NCI-H128 (cell line): Measurements from ENCODE around the gene CES2.

Experiments used
- DNase-seq: peaks from one replicate; lab custom pipeline; 2025; ENCODE audit not compliant: unreplicated experiment; lab: John Stamatoyannopoulos, UW

CES2 gene

DNA sequence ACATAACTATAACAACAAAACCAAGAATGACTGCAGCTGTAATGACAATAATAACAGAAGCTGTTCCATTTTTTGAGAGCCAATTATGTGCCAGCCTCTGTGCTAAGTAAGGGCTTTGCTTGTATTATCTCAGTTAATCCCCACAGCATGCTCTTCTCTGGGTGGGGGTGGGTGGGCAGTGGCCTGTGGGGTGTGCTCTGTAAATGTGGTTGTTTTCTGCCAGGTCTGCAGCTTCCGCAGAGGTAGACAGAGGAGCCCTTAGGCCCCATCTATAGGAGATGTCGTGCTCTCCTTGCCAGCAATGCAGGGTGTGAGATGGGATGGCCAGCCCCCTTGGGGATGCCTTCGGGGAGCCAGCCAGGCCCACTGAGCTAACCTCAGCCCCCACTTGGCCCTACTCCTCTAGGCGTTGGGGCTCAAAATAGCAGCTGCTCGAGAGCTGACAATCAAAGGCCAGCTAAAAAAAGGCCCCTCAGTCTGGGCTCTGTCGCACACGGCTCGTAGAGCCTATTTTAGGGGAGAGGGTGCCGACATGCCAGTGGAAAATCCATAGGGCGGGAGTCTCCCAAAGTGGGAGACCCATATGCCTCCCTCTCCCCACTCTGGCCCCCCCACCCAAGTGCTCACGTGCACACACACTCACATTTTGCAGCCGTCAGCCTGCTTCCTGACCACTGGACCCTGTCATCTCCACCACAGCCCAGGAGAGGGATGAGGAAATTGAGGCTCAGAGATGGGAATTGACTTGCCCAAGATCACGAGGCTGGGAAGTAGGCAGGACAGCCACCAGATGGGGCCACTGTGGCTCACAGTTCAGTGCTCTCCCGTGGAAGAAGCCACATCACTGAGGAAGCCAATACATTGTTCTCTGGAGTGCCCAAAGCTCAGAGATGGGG, 32.4 kb upstream of the CES2 start:
- DNase-seq, result no peak

- DNase-seq, result no peak
These were observed 31.5 kb upstream of the CES2 start for GRCh38 chr16:66903544-66904427.

- no peak for DNase-seq
These were observed 30.9 kb upstream of the CES2 start for GRCh38 chr16:66904428-66904845.

DNA sequence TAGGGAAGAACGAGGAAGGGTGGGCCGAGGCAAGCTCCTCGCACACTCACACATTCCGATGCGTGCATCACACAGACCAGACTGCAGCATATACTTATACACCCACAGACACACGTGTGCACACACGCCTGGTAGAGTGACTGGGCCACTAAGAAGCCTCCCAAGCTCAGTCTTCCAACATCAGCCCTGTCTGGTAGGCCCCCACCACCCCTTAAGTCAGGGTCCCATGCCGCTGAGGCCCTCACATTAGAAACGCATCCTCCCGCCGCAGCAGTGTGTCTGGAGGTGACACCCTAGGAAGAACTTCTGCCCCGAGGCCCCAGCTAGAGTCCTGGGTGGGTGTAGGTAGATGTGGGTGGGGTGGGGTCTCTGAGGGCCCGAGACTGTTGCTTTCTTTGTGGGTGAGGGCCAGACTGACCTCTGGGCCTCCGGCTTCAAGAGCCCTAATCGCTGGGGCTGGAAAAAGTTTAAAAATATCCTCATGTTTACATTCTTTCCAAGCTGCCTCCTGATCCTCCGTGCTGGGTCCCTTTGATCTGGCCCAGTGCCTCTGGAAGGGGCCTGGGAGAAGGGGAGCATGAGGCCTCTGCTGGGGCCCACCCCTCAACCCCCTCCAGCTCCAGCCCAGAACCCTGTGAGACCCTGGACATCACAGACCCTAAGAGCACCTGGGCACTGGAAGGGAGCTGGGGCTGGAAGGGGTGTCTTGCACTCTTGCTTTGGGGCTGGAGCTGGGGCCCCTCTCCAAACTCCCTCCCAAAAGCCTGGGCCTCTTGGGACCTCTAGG, 30.3 kb upstream of the CES2 start:
- DNase-seq, result no peak

GRCh38 chr16:66905633-66906539, 29.4 kb upstream of the CES2 start:
- DNase-seq, result no peak

DNA sequence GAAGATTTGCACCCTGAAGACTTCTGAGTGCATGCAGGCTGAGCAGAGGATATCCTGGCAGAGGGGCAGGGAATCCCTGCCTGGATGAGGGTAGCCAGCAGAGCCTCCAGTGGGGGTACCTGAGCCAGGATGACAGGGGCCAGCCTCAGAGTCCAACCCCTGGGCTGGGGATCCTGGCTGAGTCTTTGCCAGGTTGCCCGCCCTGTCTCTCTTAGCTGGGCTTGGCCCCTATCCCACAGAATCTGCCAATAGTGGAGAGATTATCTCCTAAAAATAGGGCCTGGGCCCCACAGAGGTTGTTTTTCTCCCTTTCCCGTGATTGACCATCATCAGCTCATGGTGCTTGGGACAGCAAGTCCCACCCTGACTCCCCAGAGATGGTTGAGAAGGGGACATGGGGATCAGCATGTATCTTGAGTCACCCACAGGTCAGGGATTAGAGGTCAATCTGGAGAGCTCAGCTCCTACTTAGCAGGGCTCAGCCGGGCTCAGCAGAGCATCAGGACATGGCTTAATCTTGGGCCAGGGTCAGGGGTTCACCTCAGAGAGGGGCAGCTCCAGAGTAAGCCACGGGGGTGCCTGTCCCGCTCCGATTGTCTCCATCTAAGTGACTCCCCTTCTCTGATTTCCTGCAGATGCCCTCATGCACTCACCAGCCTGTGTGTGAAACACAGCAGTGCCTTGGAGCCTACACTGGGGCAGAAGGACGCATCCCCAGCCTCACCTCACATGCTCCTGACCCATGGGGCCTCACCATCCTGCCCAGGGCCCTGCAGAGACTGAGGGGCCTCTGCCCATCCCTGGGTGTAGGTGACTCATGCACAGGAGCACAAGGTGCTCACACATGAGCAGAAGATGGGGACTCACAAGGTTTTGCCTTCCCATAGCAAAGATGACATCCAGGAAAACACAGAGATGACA, 28.1 kb upstream of the CES2 start:
- DNase-seq, result no peak

DNA sequence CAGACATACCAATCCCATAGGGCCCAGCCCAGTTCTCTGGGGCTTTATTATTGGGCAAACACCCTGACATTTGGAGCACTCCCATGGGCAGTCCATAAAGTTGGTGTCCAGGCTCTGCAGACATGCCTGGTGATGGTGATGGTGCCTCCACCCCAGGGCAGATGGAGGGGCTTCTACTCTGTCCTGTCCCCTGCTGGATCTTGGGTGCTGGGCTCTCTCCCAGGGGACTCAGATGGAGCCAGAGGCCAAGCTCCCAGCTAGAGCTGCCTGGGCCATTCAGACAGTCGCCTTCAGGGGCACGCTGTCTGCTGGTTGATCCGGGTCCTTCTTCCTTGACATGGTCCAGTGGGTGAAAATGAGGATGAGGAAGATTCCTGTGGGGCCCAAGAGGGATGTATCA, 27.2 kb upstream of the CES2 start:
- no peak for DNase-seq

- DNase-seq, result no peak
These were observed 26.4 kb upstream of the CES2 start for GRCh38 chr16:66908762-66909559.

DNA sequence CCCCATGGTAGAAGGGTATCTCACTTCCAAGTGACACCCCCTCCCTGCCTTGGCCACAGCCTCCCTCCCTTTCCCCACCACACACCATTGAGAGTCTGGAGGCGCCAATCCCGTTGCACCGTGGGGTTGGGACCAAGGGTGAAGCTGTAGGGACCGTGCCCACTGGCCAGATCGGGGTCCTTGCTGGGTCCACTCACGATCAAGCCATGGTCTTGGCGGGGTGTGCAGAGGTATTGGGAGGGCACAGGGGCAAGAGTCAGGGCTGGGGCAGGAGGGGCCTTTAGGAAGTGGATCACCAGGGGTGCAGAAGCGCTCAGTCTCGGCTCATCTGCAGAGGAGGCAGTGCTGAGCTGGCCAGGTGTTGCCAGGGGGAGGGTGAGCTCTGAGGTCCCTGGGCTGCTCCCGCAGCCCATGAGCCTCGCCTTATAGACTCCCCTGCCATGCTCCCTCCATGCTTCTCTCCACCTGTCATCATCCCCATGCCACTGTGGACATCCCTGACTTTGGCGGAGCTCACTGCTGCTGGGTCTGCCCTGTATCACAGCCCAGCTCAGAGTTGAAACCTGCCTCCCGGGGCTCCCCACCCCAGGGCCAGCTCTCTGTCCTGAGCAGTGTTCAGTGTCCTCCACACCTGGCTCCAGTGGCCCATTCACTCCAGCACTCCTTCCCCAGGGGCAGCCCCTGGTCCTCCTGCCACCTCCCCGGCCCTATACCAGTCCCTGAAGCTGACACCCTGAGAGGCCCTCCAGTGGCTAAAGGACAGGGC, 25.0 kb upstream of the CES2 start:
- DNase-seq, result no peak

GRCh38 chr16:66911112-66911511, 24.2 kb upstream of the CES2 start:
- no peak for DNase-seq

- no peak for DNase-seq
These were observed 23.5 kb upstream of the CES2 start for GRCh38 chr16:66911801-66912200.

DNA sequence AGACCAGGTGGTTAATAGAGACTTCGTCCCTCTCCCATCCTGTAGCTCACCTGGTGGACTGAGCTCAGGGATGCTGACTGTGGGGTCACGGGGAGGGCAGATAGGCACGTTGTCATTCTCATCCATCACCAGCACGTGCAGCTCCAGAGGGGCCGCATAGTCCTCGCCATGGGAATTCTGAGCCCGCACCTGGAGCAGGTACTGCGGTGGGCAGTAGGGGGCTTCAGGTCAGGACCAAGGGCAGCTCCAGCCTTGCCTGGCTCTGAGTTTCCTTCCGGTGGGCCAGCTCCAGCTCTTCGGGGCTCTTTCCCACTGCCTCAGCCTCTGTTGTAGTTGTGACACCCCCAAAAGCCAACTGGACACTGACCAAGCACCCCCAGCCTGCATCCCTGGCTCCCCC, 22.2 kb upstream of the CES2 start:
- DNase-seq, result no peak

- no peak for DNase-seq
These were observed 21.6 kb upstream of the CES2 start for GRCh38 chr16:66913711-66914110.

GRCh38 chr16:66914541-66914940, 20.8 kb upstream of the CES2 start:
- DNase-seq, result no peak

GRCh38 chr16:66915041-66915440, 20.3 kb upstream of the CES2 start:
- DNase-seq, result no peak

- DNase-seq, result no peak
These were observed 18.8 kb upstream of the CES2 start for GRCh38 chr16:66916518-66916917.

DNA sequence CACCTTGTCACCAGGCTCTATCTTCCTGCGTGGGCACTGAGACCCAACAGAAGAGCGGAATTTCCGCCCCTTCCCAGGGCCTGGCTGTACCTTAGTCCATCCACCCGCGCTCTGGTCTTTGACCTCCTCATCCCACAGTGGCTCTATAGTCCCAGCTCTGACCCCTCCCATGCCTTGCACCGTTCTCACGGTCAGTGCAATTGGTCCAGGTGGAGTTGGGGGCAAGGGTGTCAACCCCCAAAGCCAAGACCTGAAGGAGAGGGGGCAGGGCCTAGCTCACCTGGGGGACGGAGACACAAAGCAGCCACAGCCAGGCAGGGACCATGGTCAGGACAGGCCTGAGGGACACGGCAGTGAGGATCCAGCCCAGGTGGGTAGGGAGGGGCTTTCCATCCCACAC, 17.6 kb upstream of the CES2 start:
- no peak for DNase-seq

DNA sequence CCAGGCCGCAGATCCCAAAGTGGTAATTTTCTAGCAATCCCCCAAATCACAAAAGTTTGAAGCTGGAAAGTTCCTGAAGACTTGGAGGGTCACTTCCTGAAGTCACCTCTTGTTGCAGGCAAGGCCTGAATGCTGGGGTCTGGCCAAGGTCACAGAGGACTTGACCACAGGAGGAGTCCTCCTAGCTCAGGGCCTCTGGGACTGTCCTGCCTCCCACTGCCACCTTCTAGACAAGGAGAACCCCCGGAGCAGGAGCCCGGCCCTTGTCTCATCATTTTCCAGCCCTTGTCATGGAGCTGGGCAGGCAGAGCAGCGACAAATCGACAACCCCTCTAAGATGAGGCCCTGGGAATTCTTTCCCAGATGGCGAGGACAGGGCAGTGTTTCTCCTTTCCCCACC, 17.0 kb upstream of the CES2 start:
- DNase-seq, result no peak
